NOMO-1 (cell line): ENCODE measurements around the gene ST8SIA6.
A peak's percentile ranks its signal among the peaks of the same experiment; 100 is the strongest.
"Not testable (repeated sequence)": the region's sequence is repeated elsewhere in the genome, so short reads cannot be mapped to it uniquely, and the experiment has no call there.

Experiments used
- DNase-seq, 2 experiments: peaks; one replicate each; lab custom pipeline; 2025; ENCODE audit not compliant: unreplicated experiment in 2 of 2; lab: John Stamatoyannopoulos, UW

The ST8SIA6 gene

DNA sequence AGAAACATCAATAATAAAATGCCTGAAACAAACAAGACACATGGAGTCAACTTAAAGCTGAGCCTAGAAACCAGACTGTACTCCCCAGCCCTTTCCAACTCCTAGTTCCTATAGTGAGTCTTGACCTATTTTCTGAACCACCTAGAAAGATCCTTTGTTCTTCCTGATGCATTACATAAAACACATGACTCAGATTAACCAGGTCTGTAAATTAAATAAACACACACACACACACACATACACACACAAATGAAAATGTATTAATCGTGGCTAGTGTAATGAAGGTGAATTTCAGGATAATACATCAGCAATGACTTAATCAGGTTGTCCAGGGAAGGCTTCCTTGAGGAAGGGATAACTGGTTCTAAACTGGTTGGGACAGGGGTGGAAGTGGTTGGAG, 104.7 kb downstream of the ST8SIA6 start:
- no peak for DNase-seq

- no peak for DNase-seq
Measured at GRCh38 chr10:17348501-17349349, 105.7 kb downstream of the ST8SIA6 start.

DNA sequence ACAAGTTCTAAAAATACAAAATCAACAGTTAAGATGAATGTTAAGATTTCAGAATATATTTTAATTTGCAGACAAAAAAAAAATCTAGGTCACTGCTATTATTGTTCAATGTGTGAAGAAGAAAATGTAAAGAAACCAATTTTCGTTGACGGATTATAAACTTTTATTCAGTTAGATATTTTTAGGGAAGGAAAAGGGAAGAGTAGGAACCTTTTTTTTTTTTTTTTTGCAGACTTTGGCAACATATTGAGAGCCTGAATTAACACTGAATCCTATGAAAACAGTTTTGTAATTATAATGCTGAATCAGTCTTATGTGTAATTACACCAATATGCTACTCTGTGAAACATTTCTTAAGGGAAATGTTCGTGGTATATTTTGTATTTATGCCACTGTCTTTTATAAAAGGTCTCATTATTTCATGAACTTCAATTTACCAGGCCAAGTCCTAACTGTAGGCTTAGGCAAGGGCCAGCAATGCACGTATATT, 106.3 kb downstream of the ST8SIA6 start:
- no peak for DNase-seq

GRCh38 chr10:17344206-17344605, 110.2 kb downstream of the ST8SIA6 start:
- no peak for DNase-seq

DNA sequence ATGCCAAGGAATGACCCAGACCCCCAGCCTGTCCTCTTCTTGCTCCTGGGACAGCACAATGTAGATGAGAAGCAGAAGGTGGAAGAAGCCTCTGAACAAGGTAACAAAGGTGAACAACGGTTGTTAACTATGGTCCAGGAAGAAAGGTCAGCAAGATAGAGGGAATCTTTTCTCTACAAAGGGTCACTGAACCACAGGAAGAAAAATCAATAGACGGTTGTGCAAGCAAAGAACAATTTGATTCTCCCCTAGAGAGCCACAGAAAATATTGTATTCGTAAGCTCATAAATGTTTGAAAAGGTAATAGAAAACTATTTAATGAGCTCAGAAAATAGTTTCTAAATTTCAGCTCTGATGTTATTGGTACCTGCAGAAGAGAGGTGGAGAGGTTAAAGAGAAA, 111.3 kb downstream of the ST8SIA6 start:
- no peak for DNase-seq

DNA sequence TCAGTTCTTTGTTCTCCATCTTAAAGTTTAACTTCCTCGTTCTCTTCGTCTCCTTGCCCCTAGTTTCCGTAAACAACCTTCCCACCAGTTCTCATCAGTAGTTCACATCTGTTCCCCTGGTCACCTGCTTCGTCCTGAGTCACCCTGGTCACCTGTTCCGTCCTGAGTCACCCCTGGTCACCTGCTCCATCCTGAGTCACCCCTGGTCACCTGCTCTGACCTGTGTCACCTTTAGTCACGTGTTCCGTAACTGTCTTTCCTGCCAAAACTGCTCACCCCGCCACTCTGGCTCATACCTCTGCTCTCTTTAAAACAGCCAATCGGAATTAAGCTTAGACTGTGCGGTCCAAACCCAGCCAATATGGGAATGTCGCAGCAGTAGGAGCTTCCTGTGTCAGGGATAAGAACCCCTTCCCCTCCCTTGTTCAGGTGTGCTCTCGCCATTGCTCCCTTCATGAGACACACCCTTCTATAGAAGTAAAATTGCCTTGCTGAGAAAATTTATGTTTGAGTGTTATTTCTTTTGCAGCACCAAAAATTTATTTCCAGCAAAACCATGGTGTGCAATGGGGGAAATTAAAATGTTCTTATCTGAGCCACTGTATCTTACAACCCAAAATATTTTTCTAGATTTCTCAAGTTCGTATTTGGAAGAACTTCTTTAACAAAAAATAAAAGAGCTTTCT, 114.1 kb downstream of the ST8SIA6 start:
- no peak for DNase-seq

- DNase-seq = no peak
Measured at GRCh38 chr10:17335065-17335464, 119.3 kb downstream of the ST8SIA6 start.

DNA sequence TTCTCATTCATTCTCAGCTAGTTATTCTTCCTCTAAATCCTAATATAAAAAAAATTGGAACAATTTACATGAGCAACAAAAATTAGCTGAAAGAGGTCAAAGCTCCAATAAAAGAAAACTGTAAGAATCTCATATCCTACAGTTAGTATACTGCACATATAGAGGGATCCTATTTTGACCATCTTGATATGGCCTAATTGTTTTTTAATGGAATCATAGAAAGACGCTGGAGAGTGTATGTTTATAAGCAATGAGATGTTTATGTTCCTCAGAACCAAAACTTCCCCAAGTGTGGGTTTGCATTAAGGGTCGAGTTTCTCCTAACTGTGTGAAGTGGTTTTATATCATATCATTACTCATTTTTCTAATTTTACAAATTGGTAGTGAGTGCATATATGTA, 123.9 kb downstream of the ST8SIA6 start:
- DNase-seq = no peak

DNA sequence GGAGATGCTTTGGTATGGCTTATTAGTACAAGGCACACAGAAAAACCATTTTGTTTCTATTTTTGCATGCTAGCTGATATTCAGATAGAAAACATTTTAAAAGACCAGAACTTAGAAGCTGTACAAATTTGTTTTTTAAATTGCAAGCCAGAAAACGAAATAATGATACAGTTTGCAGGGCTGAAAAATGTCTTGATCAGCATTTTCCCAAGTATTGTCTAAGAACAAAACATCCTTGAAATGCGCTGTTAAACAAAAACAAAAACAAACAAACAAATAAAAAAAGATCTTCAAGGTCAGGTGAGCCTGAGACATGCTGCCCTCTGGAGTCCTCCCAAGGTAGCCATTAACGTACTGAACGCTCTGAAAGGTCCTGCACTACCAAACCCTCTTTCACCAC, 128.0 kb downstream of the ST8SIA6 start:
- DNase-seq = no peak

DNA sequence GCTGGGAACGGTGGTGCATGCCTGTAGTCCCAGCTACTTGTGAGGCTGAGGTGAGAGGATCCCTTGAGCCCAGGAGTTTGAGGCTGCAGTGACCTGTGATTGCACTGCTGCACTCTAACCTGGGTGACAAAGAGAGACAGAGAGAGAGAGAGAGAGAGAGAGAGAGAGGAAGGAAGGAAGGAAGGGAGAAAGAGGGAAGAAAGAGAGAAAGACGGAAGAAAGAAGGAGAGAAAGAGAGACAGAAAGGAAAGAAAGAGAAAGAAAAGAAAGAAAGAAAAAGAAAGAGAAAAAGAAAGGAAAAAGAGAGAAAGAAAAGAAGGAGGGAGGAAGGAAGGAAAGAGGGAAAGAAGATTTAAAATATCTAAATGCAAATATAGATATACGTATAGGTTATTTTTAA, 132.4 kb downstream of the ST8SIA6 start:
- not testable (repeated sequence) for DNase-seq

DNA sequence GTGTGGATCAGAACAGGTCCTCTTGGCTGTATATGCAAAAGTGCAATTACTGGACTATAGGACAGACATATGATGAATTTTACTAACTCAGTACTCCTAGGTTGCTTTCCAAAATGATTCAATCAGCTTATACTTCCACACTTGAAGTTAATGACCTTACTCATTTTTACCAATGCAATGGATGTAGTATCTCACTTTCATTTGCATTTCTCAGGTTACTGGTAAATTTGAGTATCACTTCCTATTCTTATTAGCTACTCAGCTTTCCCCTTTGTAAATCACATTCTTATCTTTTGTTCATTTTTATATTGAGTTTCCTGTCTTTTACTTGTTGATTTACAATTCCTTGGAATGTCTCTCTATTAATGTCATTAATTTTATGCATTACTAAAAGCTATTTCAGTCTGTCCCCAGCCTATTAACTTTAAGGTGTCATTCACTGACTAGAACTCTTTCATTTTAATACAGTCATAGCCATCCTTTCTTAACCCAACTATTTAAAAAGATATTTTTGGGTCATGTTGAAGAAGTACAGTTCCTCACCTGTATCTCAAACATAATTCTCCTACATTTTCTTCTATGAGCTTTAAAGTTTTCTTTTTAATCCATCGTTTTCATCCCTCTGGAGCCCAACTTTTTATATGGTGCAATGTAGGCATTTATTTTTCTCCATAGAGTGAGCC, 137.8 kb downstream of the ST8SIA6 start:
- no peak for DNase-seq

DNA sequence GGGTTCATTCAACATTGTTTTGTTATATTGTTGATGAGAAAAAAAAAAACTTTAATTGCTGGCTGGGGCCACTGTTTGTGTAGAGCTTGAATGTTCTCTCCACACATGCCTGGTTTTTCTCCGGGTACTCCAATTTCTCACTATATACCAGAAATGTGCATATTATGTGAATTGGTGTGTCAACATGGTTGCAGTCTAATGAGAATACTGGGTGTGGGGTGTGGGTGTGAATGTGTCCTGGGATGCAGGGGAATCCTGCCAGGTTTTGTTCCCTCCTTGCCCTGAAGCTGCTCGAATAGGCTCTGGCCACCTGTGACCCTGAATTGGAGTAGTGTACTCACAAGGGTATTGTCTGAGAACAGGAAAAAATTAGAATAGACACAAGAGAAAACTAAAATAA, 145.0 kb downstream of the ST8SIA6 start:
- DNase-seq = no peak

GRCh38 chr10:17307123-17307522, 147.3 kb downstream of the ST8SIA6 start:
- DNase-seq = no peak

DNA sequence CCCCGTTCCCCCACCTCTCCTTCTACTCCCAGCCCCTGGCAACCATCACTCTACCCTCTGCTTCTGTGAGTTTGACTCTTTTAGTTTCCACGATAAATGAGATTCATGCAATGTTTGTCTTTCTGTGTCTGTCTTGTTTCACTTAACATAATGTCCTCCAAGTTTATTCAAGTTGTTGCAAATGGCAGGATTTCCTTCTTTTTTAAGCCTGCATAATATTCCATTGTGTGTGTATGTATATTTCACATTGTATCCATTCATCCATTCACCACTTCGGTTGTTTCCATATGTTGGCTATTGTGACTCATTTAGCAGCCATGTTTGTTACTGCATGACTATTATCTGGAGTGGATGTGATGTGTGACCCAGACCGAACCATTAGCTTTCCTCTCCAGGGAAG, 162.0 kb downstream of the ST8SIA6 start:
- no peak for DNase-seq

GRCh38 chr10:17290226-17290625, 164.2 kb downstream of the ST8SIA6 start:
- DNase-seq = peak in 1 of 2 experiments; percentile 6

- DNase-seq = no peak
Measured at GRCh38 chr10:17289763-17290162, 164.6 kb downstream of the ST8SIA6 start.

DNA sequence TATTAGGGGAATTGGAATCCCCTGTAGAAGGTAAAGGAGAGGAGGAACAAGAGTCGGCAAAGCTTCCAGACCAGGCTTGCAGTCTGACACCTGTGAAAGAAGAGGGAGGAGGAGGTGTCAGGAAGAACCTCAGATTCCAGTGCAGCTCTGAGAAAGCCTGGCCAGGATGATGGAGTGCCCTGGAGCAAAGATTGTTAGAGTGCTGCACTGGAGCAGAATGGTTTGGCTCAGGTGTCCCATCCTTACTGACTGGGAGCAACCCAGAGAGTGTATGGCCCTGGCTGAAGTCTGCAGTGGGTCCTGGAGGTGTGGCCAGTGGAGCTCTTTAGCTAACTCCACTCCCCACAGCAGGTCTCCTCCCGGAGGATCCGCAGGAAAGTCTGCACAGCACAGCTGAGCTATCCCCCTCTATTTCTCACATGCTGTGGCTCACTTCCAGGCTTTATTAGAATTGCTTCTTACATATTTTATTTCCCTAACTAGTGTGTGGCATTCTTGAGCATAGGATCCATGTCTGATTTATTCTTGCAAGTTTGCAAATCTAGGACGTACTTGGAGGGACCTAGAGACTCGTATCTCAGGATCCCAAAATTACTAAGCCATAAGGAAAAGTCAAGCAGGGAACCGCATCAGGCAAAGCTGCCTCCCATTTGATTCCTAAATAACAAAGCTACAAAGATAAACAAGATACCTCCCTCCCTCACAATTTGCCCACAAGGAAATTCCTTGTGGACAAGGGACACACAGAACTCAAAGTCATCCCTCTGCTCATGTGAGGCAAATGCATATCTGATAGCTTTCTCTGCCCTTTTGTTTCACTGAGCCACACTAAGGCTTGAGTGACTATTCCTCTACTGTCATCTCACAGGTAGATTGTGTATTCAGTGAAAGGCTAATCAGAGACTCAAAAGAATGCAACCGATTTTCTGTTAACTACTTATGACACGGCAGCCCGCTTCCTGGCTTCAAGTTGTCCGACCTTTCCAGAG, 167.5 kb downstream of the ST8SIA6 start:
- no peak for DNase-seq

- no peak for DNase-seq
Measured at GRCh38 chr10:17282311-17282710, 172.1 kb downstream of the ST8SIA6 start.

DNA sequence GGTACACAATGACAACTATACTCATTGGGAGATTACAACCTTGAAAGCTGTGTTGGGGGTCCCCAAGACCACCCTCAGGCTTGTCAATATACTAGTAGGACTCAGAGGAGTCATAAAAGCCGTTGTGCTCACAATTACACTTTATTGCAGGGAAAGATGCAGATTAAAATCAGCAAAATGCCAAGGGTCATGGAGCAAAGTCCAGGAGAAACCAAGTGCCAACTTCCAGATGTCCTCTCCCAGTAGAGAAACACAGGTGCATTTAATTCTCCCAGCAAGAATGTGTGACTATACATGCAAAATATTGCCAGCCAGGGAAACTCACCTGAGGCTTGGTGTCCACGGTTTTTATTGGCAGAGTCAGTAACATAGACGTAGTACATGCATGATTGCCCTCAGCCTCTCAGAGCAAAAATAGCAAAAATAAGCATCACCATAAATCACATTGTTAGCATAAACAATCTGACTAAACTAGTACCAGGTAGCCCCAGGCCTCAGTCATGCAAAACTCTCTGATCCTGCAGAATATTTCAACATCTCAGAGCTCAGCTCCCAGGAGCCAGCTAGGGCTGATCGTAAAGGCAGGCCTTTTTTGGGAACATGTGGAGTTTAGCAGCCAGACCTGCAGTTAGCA, 175.7 kb downstream of the ST8SIA6 start:
- DNase-seq = no peak
